OCI-M2 (cell line): ENCODE data around the gene PTRH2.
"Not testable (repeated sequence)": the region's sequence is repeated elsewhere in the genome, so short reads cannot be mapped to it uniquely, and the experiment has no call there.

Experiments
- DNase-seq: peaks from one replicate; lab custom pipeline; 2025; ENCODE audit not compliant: unreplicated experiment; lab: John Stamatoyannopoulos, UW

Gene PTRH2

GRCh38 chr17:59707149-59707970 lies at the start of gene PTRH2, which contains the start of gene VMP1:
Gene PTRH2 (minus strand): TSS chr17:59707430. CDS start chr17:59697978, 9,452 bp downstream.
Gene VMP1 (plus strand): TSS chr17:59707654. CDS start chr17:59731447, 23,793 bp downstream.
- DNase-seq: peak; percentile 79

GRCh38 chr17:59756236-59756818 lies 49.1 kb upstream of the PTRH2 start:
- DNase-seq: no peak

GRCh38 chr17:59755069-59755468 lies 47.8 kb upstream of the PTRH2 start:
- not testable (repeated sequence) for DNase-seq

GRCh38 chr17:59754552-59754951 lies 47.3 kb upstream of the PTRH2 start:
- DNase-seq: no peak

GRCh38 chr17:59753522-59754467 lies 46.6 kb upstream of the PTRH2 start:
- DNase-seq: peak; percentile 19

- no peak for DNase-seq
Measured at GRCh38 chr17:59752922-59753321, 45.7 kb upstream of the PTRH2 start.

GRCh38 chr17:59752446-59752845 lies 45.2 kb upstream of the PTRH2 start:
- no peak for DNase-seq

GRCh38 chr17:59751955-59752413 lies 44.8 kb upstream of the PTRH2 start:
- DNase-seq: no peak

- no peak for DNase-seq
Measured at GRCh38 chr17:59748591-59748990, 41.4 kb upstream of the PTRH2 start.

- DNase-seq: no peak
Measured at GRCh38 chr17:59746849-59747445, 39.7 kb upstream of the PTRH2 start.

- no peak for DNase-seq
Measured at GRCh38 chr17:59745040-59745439, 37.8 kb upstream of the PTRH2 start.

GRCh38 chr17:59743842-59744241 lies 36.6 kb upstream of the PTRH2 start:
- DNase-seq: no peak

GRCh38 chr17:59737324-59737723 lies 30.1 kb upstream of the PTRH2 start:
- no peak for DNase-seq

- DNase-seq: no peak
Measured at GRCh38 chr17:59734226-59734625, 27.0 kb upstream of the PTRH2 start.

- DNase-seq: no peak
Measured at GRCh38 chr17:59733697-59734096, 26.5 kb upstream of the PTRH2 start.

- DNase-seq: no peak
Measured at GRCh38 chr17:59730268-59730834, 23.1 kb upstream of the PTRH2 start.

GRCh38 chr17:59727817-59728533 lies 20.7 kb upstream of the PTRH2 start:
- no peak for DNase-seq

GRCh38 chr17:59725691-59726090 lies 18.5 kb upstream of the PTRH2 start:
- no peak for DNase-seq

GRCh38 chr17:59723607-59724006 lies 16.4 kb upstream of the PTRH2 start:
- DNase-seq: no peak

GRCh38 chr17:59723041-59723440 lies 15.8 kb upstream of the PTRH2 start:
- DNase-seq: no peak
